ENCODE data around the gene PGAP2.
"Not testable (repeated sequence)": the region's sequence is repeated elsewhere in the genome, so short reads cannot be mapped to it uniquely, and the experiment has no call there.

The PGAP2 gene

GRCh38 chr11:3810446-3810845, 2.1 kb downstream of the PGAP2 start:
- Histone ChIP-seq H3K27ac (no peak overlapping the region), H3K4me1 (ENCODE audit: control insufficient read depth in 1 of 2, insufficient read depth in 1 of 2, low read depth in 1 of 2, low read length in 1 of 2) (peaks cover 16% of the 10 kb centered on the region in 2 experiments), H3K36me3 (peaks cover 19% of the 10 kb centered on the region), H3K4me3 (ENCODE audit: low read depth in 1 of 2, low read length in 1 of 2) (no peak overlapping the region), H3K27me3 (no peaks in the 10 kb centered on the region), H3K9me3 (no peaks in the 10 kb centered on the region)
- no peak for TF ChIP-seq CTCF (IDR thresholded peaks at IDR 0.05)

- no peak for TF ChIP-seq CTCF (IDR thresholded peaks at IDR 0.05)
- H3K4me3 ChIP-seq (ENCODE audit: low read depth in 1 of 2, low read length in 1 of 2): no peak overlapping the region
Measured at GRCh38 chr11:3810951-3811350, 2.6 kb downstream of the PGAP2 start.

GRCh38 chr11:3814832-3815231, 6.5 kb downstream of the PGAP2 start:
- H3K4me1 ChIP-seq (ENCODE audit: control insufficient read depth in 1 of 2, insufficient read depth in 1 of 2, low read depth in 1 of 2, low read length in 1 of 2); H3K9me3 ChIP-seq; H3K4me3 ChIP-seq (ENCODE audit: low read depth in 1 of 2, low read length in 1 of 2); H3K27me3 ChIP-seq; H3K27ac ChIP-seq: not testable (repeated sequence)
- peaks cover 34% of the 10 kb centered on the region for H3K36me3 ChIP-seq

More at GRCh38 chr11:3810951-3811350, 2.6 kb downstream of the PGAP2 start:
- Histone ChIP-seq H3K9me3 (no peaks in the 10 kb centered on the region), H3K4me1 (ENCODE audit: control insufficient read depth in 1 of 2, insufficient read depth in 1 of 2, low read depth in 1 of 2, low read length in 1 of 2) (peaks cover 16% of the 10 kb centered on the region in 2 experiments), H3K27ac (no peak overlapping the region), H3K36me3 (peaks cover 21% of the 10 kb centered on the region), H3K27me3 (no peaks in the 10 kb centered on the region)

GRCh38 chr11:3815845-3816244, 7.5 kb downstream of the PGAP2 start:
- no peak for TF ChIP-seq CTCF (IDR thresholded peaks at IDR 0.05)

GRCh38 chr11:3816673-3817072, 8.3 kb downstream of the PGAP2 start:
- no peak for TF ChIP-seq CTCF (IDR thresholded peaks at IDR 0.05)
- H3K4me1 ChIP-seq (ENCODE audit: control insufficient read depth in 1 of 2, insufficient read depth in 1 of 2, low read depth in 1 of 2, low read length in 1 of 2): peaks cover 0 to 4% of the 10 kb centered on the region in 2 experiments
- H3K4me3 ChIP-seq (ENCODE audit: low read depth in 1 of 2, low read length in 1 of 2): no peak overlapping the region
- H3K27ac ChIP-seq: no peak overlapping the region
- H3K27me3 ChIP-seq: no peaks in the 10 kb centered on the region
- H3K36me3 ChIP-seq: peaks cover 25% of the 10 kb centered on the region
- H3K9me3 ChIP-seq: no peaks in the 10 kb centered on the region

More at GRCh38 chr11:3815845-3816244, 7.5 kb downstream of the PGAP2 start:
- Histone ChIP-seq H3K4me1 (ENCODE audit: control insufficient read depth in 1 of 2, insufficient read depth in 1 of 2, low read depth in 1 of 2, low read length in 1 of 2) (no peaks in the 10 kb centered on the region), H3K4me3 (ENCODE audit: low read depth in 1 of 2, low read length in 1 of 2) (no peak overlapping the region), H3K27ac (no peak overlapping the region), H3K36me3 (peaks cover 33% of the 10 kb centered on the region), H3K27me3 (no peaks in the 10 kb centered on the region), H3K9me3 (no peaks in the 10 kb centered on the region)

GRCh38 chr11:3817181-3817800, 8.9 kb downstream of the PGAP2 start:
- H3K27me3 ChIP-seq: no peaks in the 10 kb centered on the region
- H3K9me3 ChIP-seq: no peaks in the 10 kb centered on the region
- peaks cover 22% of the 10 kb centered on the region for H3K36me3 ChIP-seq
- H3K4me1 ChIP-seq (ENCODE audit: control insufficient read depth in 1 of 2, insufficient read depth in 1 of 2, low read depth in 1 of 2, low read length in 1 of 2): peaks cover 0 to 5% of the 10 kb centered on the region in 2 experiments
- H3K27ac ChIP-seq: no peak overlapping the region
- no peak for TF ChIP-seq CTCF (IDR thresholded peaks at IDR 0.05)
- H3K4me3 ChIP-seq (ENCODE audit: low read depth in 1 of 2, low read length in 1 of 2): no peak overlapping the region

All from neutrophil (primary cell).